GM19397 (cell line): ENCODE results near the gene CRHBP.
"Not testable (repeated sequence)": the region's sequence is repeated elsewhere in the genome, so short reads cannot be mapped to it uniquely, and the experiment has no call there.

ENCODE experiments used
- ATAC-seq: cut with Tn5 transposase; IDR thresholded peaks from one replicate; pipeline ENCODE4 v1.9.1; 2021; ENCODE audit warnings: mild to moderate bottlenecking, moderate library complexity; ENCODE audit not compliant: unreplicated experiment

CRHBP gene

GRCh38 chr5:76958991-76959767 lies 6.3 kb downstream of the CRHBP start:
- no peak for ATAC-seq

GRCh38 chr5:76960004-76960625 lies 7.3 kb downstream of the CRHBP start:
- ATAC-seq, result no peak

GRCh38 chr5:76964060-76964459 lies 11.2 kb downstream of the CRHBP start:
- no peak for ATAC-seq

GRCh38 chr5:76971511-76971910 lies 18.7 kb downstream of the CRHBP start:
- ATAC-seq, result no peak

- ATAC-seq, result no peak
Measured at GRCh38 chr5:76972689-76973088, 19.8 kb downstream of the CRHBP start.

- no peak for ATAC-seq
Measured at GRCh38 chr5:76974785-76975184, 21.9 kb downstream of the CRHBP start.

GRCh38 chr5:76978869-76979268 lies 26.0 kb downstream of the CRHBP start:
- no peak for ATAC-seq

- ATAC-seq, result no peak
Measured at GRCh38 chr5:76980518-76981144, 27.8 kb downstream of the CRHBP start.

- ATAC-seq, result no peak
Measured at GRCh38 chr5:76982450-76982849, 29.6 kb downstream of the CRHBP start.

GRCh38 chr5:76983468-76983867 lies 30.6 kb downstream of the CRHBP start:
- ATAC-seq, result no peak

GRCh38 chr5:76986825-76987526 lies 34.1 kb downstream of the CRHBP start:
- no peak for ATAC-seq

- ATAC-seq, result no peak
Measured at GRCh38 chr5:76990899-76991459, 38.1 kb downstream of the CRHBP start.

- not testable (repeated sequence) for ATAC-seq
Measured at GRCh38 chr5:76993436-76993835, 40.6 kb downstream of the CRHBP start.

- ATAC-seq, result no peak
Measured at GRCh38 chr5:76994337-76994736, 41.5 kb downstream of the CRHBP start.

- ATAC-seq, result not testable (repeated sequence)
Measured at GRCh38 chr5:76998251-76998650, 45.4 kb downstream of the CRHBP start.

GRCh38 chr5:76999451-76999850 lies 46.6 kb downstream of the CRHBP start:
- no peak for ATAC-seq

GRCh38 chr5:77003246-77003645 lies 50.4 kb downstream of the CRHBP start:
- ATAC-seq, result no peak

- no peak for ATAC-seq
Measured at GRCh38 chr5:77006124-77006523, 53.3 kb downstream of the CRHBP start.

GRCh38 chr5:77008413-77008812 lies 55.6 kb downstream of the CRHBP start:
- ATAC-seq, result no peak

- no peak for ATAC-seq
Measured at GRCh38 chr5:77010243-77010642, 57.4 kb downstream of the CRHBP start.

GRCh38 chr5:77011498-77011897 lies 58.7 kb downstream of the CRHBP start:
- no peak for ATAC-seq
